Osteocyte (in vitro differentiated cells): ENCODE measurements around the gene ANKRD12. TPM values are rescaled to one million over a fixed set of nuclear protein-coding genes. Genes with fewer than 3 reads are reported as not detected.

Experiments
- DNase-seq: peaks from one replicate; pipeline ENCODE4 v3.0.0; 2021; ENCODE audit warnings: mixed read lengths; ENCODE audit not compliant: unreplicated experiment; ENCODE audit errors: extremely low spot score
- H3K27ac Mint-ChIP-seq: one replicate; pipeline ENCODE4 v1.8.0; 2021; ENCODE audit warnings: mild to moderate bottlenecking, mixed read lengths; ENCODE audit not compliant: unreplicated experiment
- H3K27me3 Mint-ChIP-seq: one replicate; pipeline ENCODE4 v1.8.0; 2021; ENCODE audit warnings: mixed read lengths; ENCODE audit not compliant: unreplicated experiment
- H3K36me3 Mint-ChIP-seq: one replicate; pipeline ENCODE4 v1.8.0; 2021; ENCODE audit warnings: mixed read lengths; ENCODE audit not compliant: unreplicated experiment
- H3K4me1 Mint-ChIP-seq: one replicate; pipeline ENCODE4 v1.8.0; 2021; ENCODE audit warnings: mixed read lengths; ENCODE audit not compliant: unreplicated experiment
- H3K4me3 Mint-ChIP-seq: one replicate; pipeline ENCODE4 v1.8.0; 2021; ENCODE audit warnings: mild to moderate bottlenecking, moderate library complexity, mixed read lengths; ENCODE audit not compliant: unreplicated experiment
- H3K9me3 Mint-ChIP-seq: one replicate; pipeline ENCODE4 v1.8.0; 2021; ENCODE audit warnings: mixed read lengths; ENCODE audit not compliant: unreplicated experiment
- CTCF ChIP-seq: fragments of 200-600 bp; sonication (generic); IDR thresholded peaks from 2 replicates; pipeline ENCODE4 v1.5.0; 2021; ENCODE audit warnings: antibody characterized with exemption, mild to moderate bottlenecking, moderate library complexity
- total RNA-seq: library from RNA; stranded (reverse); gene quantifications from 2 replicates; pipeline ENCODE4 v1.2.1, GENCODE V29; 2021

ANKRD12 gene
- total RNA-seq, 1 donor from 2014 or later: 40.0 TPM

DNA sequence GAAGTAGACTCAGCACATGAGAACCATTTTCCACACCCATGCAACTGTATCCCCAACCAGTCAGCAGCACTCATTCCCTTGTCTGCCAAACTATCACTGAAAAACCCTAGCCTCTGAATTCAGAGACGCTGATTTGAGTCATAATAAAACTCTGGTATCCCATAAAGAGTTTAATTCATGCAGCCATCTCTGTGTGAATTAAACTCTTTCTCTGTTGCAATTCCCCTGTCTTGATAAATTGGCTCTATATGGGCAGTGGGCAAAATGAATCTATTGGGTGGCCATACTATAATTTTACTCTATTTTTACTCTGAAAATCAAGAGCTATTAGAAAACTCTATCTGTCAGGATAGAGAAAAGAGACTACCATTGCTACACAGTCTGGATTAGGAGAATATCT is 157.4 kb downstream of the ANKRD12 start:
- TF ChIP-seq CTCF: no peak
- no peak overlapping the region for H3K4me3 Mint-ChIP-seq
- peaks cover 4% of the 10 kb centered on the region for H3K4me1 Mint-ChIP-seq
- peaks cover 9% of the 10 kb centered on the region for H3K36me3 Mint-ChIP-seq
- peaks cover 12% of the 10 kb centered on the region for H3K9me3 Mint-ChIP-seq
- no peak overlapping the region for H3K27ac Mint-ChIP-seq
- H3K27me3 Mint-ChIP-seq: no peaks in the 10 kb centered on the region
- no peak for DNase-seq

GRCh38 chr18:9296233-9297006 is 159.8 kb downstream of the ANKRD12 start:
- Mint-ChIP-seq H3K36me3 (peaks cover 10% of the 10 kb centered on the region), H3K9me3 (peaks cover 12% of the 10 kb centered on the region)
- DNase-seq: no peak

GRCh38 chr18:9297007-9297393 is 160.4 kb downstream of the ANKRD12 start:
- no peak for DNase-seq
- no peaks in the 10 kb centered on the region for H3K27me3 Mint-ChIP-seq
- TF ChIP-seq CTCF: no peak

More at GRCh38 chr18:9296233-9297006, 159.8 kb downstream of the ANKRD12 start:
- Mint-ChIP-seq H3K27me3 (no peaks in the 10 kb centered on the region), H3K4me3 (no peak overlapping the region), H3K27ac (no peak overlapping the region), H3K4me1 (no peaks in the 10 kb centered on the region)
- no peak for TF ChIP-seq CTCF

GRCh38 chr18:9304388-9305070 is 167.9 kb downstream of the ANKRD12 start:
- H3K4me1 Mint-ChIP-seq: no peaks in the 10 kb centered on the region
- no peak for DNase-seq

More at GRCh38 chr18:9297007-9297393, 160.4 kb downstream of the ANKRD12 start:
- no peak overlapping the region for H3K4me3 Mint-ChIP-seq
- H3K27ac Mint-ChIP-seq: no peak overlapping the region
- H3K36me3 Mint-ChIP-seq: peaks cover 10% of the 10 kb centered on the region
- peaks cover 12% of the 10 kb centered on the region for H3K9me3 Mint-ChIP-seq
- no peaks in the 10 kb centered on the region for H3K4me1 Mint-ChIP-seq

More at GRCh38 chr18:9304388-9305070, 167.9 kb downstream of the ANKRD12 start:
- H3K27me3 Mint-ChIP-seq: peaks cover 8% of the 10 kb centered on the region
- H3K27ac Mint-ChIP-seq: no peak overlapping the region
- no peak overlapping the region for H3K4me3 Mint-ChIP-seq
- H3K36me3 Mint-ChIP-seq: peaks cover 5% of the 10 kb centered on the region
- peaks cover 19% of the 10 kb centered on the region for H3K9me3 Mint-ChIP-seq
- no peak for TF ChIP-seq CTCF
